Liver (tissue), 9 donors: ENCODE measurements around the gene CTXN3. TPM values are rescaled to one million over a fixed set of nuclear protein-coding genes. Genes with fewer than 3 reads are reported as not detected.

Source experiments
- DNase-seq: peaks from one replicate; pipeline ENCODE4 v3.0.0-alpha.2; 2017; ENCODE audit warnings: low spot score
- H3K27ac ChIP-seq, 2 donors: one replicate each; pipeline ENCODE4 v1.7.0; 2013; ENCODE audit warnings: inconsistent platforms in 2 of 2, low read length in 2 of 2, control low read depth in 1 of 2, low read depth in 1 of 2, mild to moderate bottlenecking in 1 of 2
- H3K27me3 ChIP-seq, 4 donors: one replicate each; pipeline versions ENCODE4 v1.6.1 to v1.7.0; 2013; ENCODE audit warnings: low read length in 3 of 4, inconsistent platforms in 1 of 4, mild to moderate bottlenecking in 1 of 4, moderate library complexity in 1 of 4; ENCODE audit not compliant: control insufficient read depth in 4 of 4, insufficient read depth in 4 of 4
- H3K36me3 ChIP-seq, 4 donors: one replicate each; pipeline versions ENCODE4 v1.6.1 to v1.7.0; 2013; ENCODE audit warnings: low read length in 3 of 4, mild to moderate bottlenecking in 3 of 4, low read depth in 1 of 4, moderate library complexity in 1 of 4; ENCODE audit not compliant: control insufficient read depth in 4 of 4, insufficient read depth in 3 of 4
- H3K4me1 ChIP-seq, 4 donors: one replicate each; pipeline versions ENCODE4 v1.6.1 to v1.7.0; 2013; ENCODE audit warnings: low read length in 3 of 4, mild to moderate bottlenecking in 3 of 4, moderate library complexity in 1 of 4; ENCODE audit not compliant: control insufficient read depth in 4 of 4, insufficient read depth in 4 of 4
- H3K4me3 ChIP-seq, 3 donors: one replicate each; pipeline versions ENCODE4 v1.6.1 to v1.7.0; 2013; ENCODE audit warnings: low read length in 3 of 3, control low read depth in 1 of 3, low read depth in 1 of 3, mild to moderate bottlenecking in 1 of 3
- H3K9ac ChIP-seq, 2 donors: one replicate each; pipeline ENCODE4 v1.7.0; 2013; ENCODE audit warnings: low read length in 2 of 2, mild to moderate bottlenecking in 2 of 2, moderate library complexity in 2 of 2, control low read depth in 1 of 2, low read depth in 1 of 2
- H3K9me3 ChIP-seq, 4 donors: one replicate each; pipeline versions ENCODE4 v1.6.1 to v1.7.0; 2013; ENCODE audit warnings: low read length in 3 of 4; ENCODE audit not compliant: control insufficient read depth in 4 of 4
- CTCF ChIP-seq: fragments of 150-350 bp; IDR thresholded peaks from 2 replicates; pipeline ENCODE4 v1.5.1; 2017; ENCODE audit warnings: improper control_type of control experiment, low read depth, low read length; ENCODE audit not compliant: missing input control
- EGR1 ChIP-seq, 2 donors: IDR thresholded peaks; 2 replicates each; pipeline ENCODE4 v1.6.1; 2016 to 2018; ENCODE audit warnings: antibody characterized with exemption in 2 of 2, low read depth in 2 of 2
- FOXA1 ChIP-seq: IDR thresholded peaks from 2 replicates; pipeline ENCODE4 v1.6.1; 2016; ENCODE audit warnings: antibody characterized with exemption
- FOXA2 ChIP-seq: IDR thresholded peaks from 2 replicates; pipeline ENCODE4 v1.6.1; 2016; ENCODE audit warnings: antibody characterized with exemption
- GABPA ChIP-seq, 2 donors: IDR thresholded peaks in 1 of 2; conservative IDR thresholded peaks in 1 of 2; 2 replicates each; pipeline ENCODE4 v1.6.1; 2016; ENCODE audit warnings: antibody characterized with exemption in 2 of 2, mild to moderate bottlenecking in 1 of 2, moderate library complexity in 1 of 2
- HNF4A ChIP-seq, 2 donors: conservative IDR thresholded peaks; 2 replicates each; pipeline ENCODE4 v1.6.1; 2016; ENCODE audit warnings: antibody characterized with exemption in 2 of 2, mild to moderate bottlenecking in 2 of 2
- HNF4G ChIP-seq: IDR thresholded peaks from 2 replicates; pipeline ENCODE4 v1.6.1; 2016; ENCODE audit warnings: antibody characterized with exemption
- JUND ChIP-seq, 2 donors: IDR thresholded peaks; 2 replicates each; pipeline ENCODE4 v1.6.1; 2016; ENCODE audit warnings: antibody characterized with exemption in 2 of 2
- MAX ChIP-seq: IDR thresholded peaks from 2 replicates; pipeline ENCODE4 v1.6.1; 2016; ENCODE audit warnings: antibody characterized with exemption
- NR2F2 ChIP-seq: IDR thresholded peaks from 2 replicates; pipeline ENCODE4 v1.6.1; 2016; ENCODE audit warnings: antibody characterized with exemption
- RAD21 ChIP-seq, 2 donors: IDR thresholded peaks; 2 replicates each; pipeline ENCODE4 v1.6.1; 2016; ENCODE audit warnings: antibody characterized with exemption in 2 of 2, mild to moderate bottlenecking in 2 of 2
- RXRA ChIP-seq, 2 donors: IDR thresholded peaks; 2 replicates each; pipeline ENCODE4 v1.6.1; 2017 to 2018; ENCODE audit warnings: antibody characterized with exemption in 2 of 2, mild to moderate bottlenecking in 1 of 2
- SP1 ChIP-seq: IDR thresholded peaks from 2 replicates; pipeline ENCODE4 v1.6.1; 2018; ENCODE audit warnings: antibody characterized with exemption, mild to moderate bottlenecking
- TAF1 ChIP-seq: conservative IDR thresholded peaks from 2 replicates; pipeline ENCODE4 v1.6.1; 2016; ENCODE audit warnings: antibody characterized with exemption, mild to moderate bottlenecking
- WGBS: extraction: QIAGEN DNeasy Blood & Tissue Kit; methylation state at CpG from one replicate; pipeline ENCODE4 v1.1.7; 2013; 5-methylcytosine and 5-hydroxymethylcytosine counted together
- polyA plus RNA-seq, 2 donors: library from polyadenylated mRNA; stranded (reverse) in 1 of 2; unstranded in 1 of 2; fragments of 200-250 nt in 1 of 2; fragments of >200 nt in 1 of 2; fragmentation: Nextera tagmentation in 1 of 2; extraction: Ambion mirVana in 1 of 2; gene quantifications; one replicate each; pipeline versions ENCODE4 v1.2.1 to v1.2.3, GENCODE V29; 2013 to 2015
- total RNA-seq, 2 donors: library from RNA; depleted of rRNA; stranded (reverse); fragments of >200 nt; gene quantifications; one replicate each; pipeline ENCODE4 v1.2.3, GENCODE V29; 2014
- TF ChIP-seq, protein P1 (sequence below): IDR thresholded peaks from 2 replicates; pipeline ENCODE4 v1.6.1; 2016; ENCODE audit warnings: antibody characterized with exemption, mild to moderate bottlenecking
- TF ChIP-seq, protein P2 (sequence below): IDR thresholded peaks from 2 replicates; pipeline ENCODE4 v1.6.1; 2016; ENCODE audit warnings: antibody characterized with exemption
- donor health status: healthy.
- donor health status: healthy.
- donor health status: healthy.
- donor health status: healthy.
- donor health status: healthy.

CTXN3 gene
- total and polyA plus RNA-seq, 4 donors = not detected

- Histone ChIP-seq H3K4me3 (no peak overlapping the region), H3K36me3 (no peaks in the 10 kb centered on the region), H3K9me3 (no peaks in the 10 kb centered on the region), H3K4me1 (no peaks in the 10 kb centered on the region), H3K9ac (no peak overlapping the region), H3K27me3 (no peaks in the 10 kb centered on the region), H3K27ac (no peak overlapping the region)
- TF ChIP-seq EGR1 (IDR thresholded peaks at IDR 0.05; ENCODE audit: low read depth in 2 of 2) (no peak), MAX (no peak), NR2F2 (no peak), FOXA2 (no peak), HNF4G (no peak), FOXA1 (no peak), RXRA (IDR thresholded peaks at IDR 0.05) (no peak), TAF1 (no peak), HNF4A (conservative IDR thresholded peaks at IDR 0.05) (no peak), GABPA (IDR thresholded peaks at IDR 0.05 in 1 of 2, conservative IDR thresholded peaks at IDR 0.05 in 1 of 2) (no peak), RAD21 (IDR thresholded peaks at IDR 0.05) (no peak), CTCF (no peak)
- TF ChIP-seq, protein P1, sequence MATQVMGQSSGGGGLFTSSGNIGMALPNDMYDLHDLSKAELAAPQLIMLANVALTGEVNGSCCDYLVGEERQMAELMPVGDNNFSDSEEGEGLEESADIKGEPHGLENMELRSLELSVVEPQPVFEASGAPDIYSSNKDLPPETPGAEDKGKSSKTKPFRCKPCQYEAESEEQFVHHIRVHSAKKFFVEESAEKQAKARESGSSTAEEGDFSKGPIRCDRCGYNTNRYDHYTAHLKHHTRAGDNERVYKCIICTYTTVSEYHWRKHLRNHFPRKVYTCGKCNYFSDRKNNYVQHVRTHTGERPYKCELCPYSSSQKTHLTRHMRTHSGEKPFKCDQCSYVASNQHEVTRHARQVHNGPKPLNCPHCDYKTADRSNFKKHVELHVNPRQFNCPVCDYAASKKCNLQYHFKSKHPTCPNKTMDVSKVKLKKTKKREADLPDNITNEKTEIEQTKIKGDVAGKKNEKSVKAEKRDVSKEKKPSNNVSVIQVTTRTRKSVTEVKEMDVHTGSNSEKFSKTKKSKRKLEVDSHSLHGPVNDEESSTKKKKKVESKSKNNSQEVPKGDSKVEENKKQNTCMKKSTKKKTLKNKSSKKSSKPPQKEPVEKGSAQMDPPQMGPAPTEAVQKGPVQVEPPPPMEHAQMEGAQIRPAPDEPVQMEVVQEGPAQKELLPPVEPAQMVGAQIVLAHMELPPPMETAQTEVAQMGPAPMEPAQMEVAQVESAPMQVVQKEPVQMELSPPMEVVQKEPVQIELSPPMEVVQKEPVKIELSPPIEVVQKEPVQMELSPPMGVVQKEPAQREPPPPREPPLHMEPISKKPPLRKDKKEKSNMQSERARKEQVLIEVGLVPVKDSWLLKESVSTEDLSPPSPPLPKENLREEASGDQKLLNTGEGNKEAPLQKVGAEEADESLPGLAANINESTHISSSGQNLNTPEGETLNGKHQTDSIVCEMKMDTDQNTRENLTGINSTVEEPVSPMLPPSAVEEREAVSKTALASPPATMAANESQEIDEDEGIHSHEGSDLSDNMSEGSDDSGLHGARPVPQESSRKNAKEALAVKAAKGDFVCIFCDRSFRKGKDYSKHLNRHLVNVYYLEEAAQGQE = no peak
- TF ChIP-seq, protein P2, sequence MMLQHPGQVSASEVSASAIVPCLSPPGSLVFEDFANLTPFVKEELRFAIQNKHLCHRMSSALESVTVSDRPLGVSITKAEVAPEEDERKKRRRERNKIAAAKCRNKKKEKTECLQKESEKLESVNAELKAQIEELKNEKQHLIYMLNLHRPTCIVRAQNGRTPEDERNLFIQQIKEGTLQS = no peak
- DNase-seq = no peak
Measured at GRCh38 chr5:127634007-127634406, 14.9 kb upstream of the CTXN3 start.

DNA sequence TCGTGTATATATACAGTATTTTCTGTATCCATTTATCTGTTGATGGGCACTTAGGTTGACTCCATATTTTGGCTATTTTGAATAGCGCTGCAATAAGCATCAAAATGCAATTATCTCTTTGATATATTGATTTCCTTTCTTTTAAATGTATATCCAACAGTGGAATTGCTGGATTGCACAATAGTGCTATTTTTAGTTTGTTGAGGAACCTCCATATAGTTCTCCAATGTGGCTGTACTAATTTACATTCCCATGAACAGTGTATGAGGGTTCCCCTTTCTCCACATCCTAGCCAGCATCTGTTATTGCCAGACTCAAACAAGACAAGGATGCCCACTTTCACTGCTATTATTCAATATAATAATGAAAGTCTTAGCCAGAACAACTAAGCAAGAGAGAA, 9.1 kb upstream of the CTXN3 start:
- Histone ChIP-seq H3K9ac (no peak overlapping the region), H3K9me3 (no peaks in the 10 kb centered on the region), H3K4me1 (no peaks in the 10 kb centered on the region), H3K27me3 (no peaks in the 10 kb centered on the region), H3K27ac (no peak overlapping the region), H3K4me3 (no peak overlapping the region), H3K36me3 (no peaks in the 10 kb centered on the region)
- DNase-seq = no peak
- TF ChIP-seq FOXA1 (no peak), FOXA2 (no peak), SP1 (no peak), JUND (IDR thresholded peaks at IDR 0.05) (no peak)
- WGBS = 62% methylated on average over 2 of the region's 2 CpGs
